Activated T-cell treated with anti-CD3 and anti-CD28 coated beads, Interleukin-2, amount 50 U/mL, for 72 hours (primary cell): ENCODE results near the gene RPE. TPM values are rescaled to one million over a fixed set of nuclear protein-coding genes. Genes with fewer than 3 reads are reported as not detected.

Source experiments
- ATAC-seq, 2 donors: fragments of 150-1000 bp; cut with Tn5 transposase; replicated peaks in 1 of 2; 2 replicates each; pipeline ENCODE4 v1.10.0; 2021; ENCODE audit warnings: moderate library complexity in 2 of 2, mild to moderate bottlenecking in 1 of 2
- DNase-seq, 2 donors: peaks; one replicate each; pipeline ENCODE4 v3.0.0; 2021 to 2022; ENCODE audit warnings: mixed read lengths in 1 of 2
- H3K27ac Mint-ChIP-seq: one replicate; pipeline ENCODE4 v1.8.0; 2022; ENCODE audit warnings: mild to moderate bottlenecking, moderate library complexity, mixed read lengths
- H3K27me3 Mint-ChIP-seq: one replicate; pipeline ENCODE4 v1.8.0; 2022; ENCODE audit warnings: low read depth, mixed read lengths
- H3K36me3 Mint-ChIP-seq, 2 donors: one replicate each; pipeline ENCODE4 v1.8.0; 2022; ENCODE audit warnings: mixed read lengths in 2 of 2, mild to moderate bottlenecking in 1 of 2; ENCODE audit not compliant: insufficient read depth in 2 of 2
- H3K4me1 Mint-ChIP-seq: one replicate; pipeline ENCODE4 v1.8.0; 2022; ENCODE audit warnings: low read depth, mixed read lengths
- H3K4me3 Mint-ChIP-seq, 2 donors: one replicate each; pipeline ENCODE4 v1.8.0; 2022; ENCODE audit warnings: mild to moderate bottlenecking in 2 of 2, mixed read lengths in 2 of 2, moderate library complexity in 2 of 2
- H3K9me3 Mint-ChIP-seq, 2 donors: one replicate each; pipeline ENCODE4 v1.8.0; 2022; ENCODE audit warnings: mixed read lengths in 2 of 2
- total RNA-seq, 2 donors: library from RNA; stranded (reverse); gene quantifications; one replicate each; pipeline ENCODE4 v1.2.3, GENCODE V29; 2022

The RPE gene
- total RNA-seq, 2 donors from 2014 or later, result 35.8 to 37.3 TPM

- Mint-ChIP-seq H3K27me3 (no peaks in the 10 kb centered on the region), H3K4me1 (peaks cover 44% of the 10 kb centered on the region), H3K36me3 (peaks cover 0 to 38% of the 10 kb centered on the region in 2 donors), H3K27ac (peak overlapping the region; percentile 12), H3K9me3 (no peaks in the 10 kb centered on the region), H3K4me3 (no peak overlapping the region)
- no peak for DNase-seq
- no peak for ATAC-seq
Measured at GRCh38 chr2:210009896-210010295, 7.5 kb downstream of the RPE start.

- no peak for ATAC-seq
- peaks cover 2 to 14% of the 10 kb centered on the region in 2 donors for H3K36me3 Mint-ChIP-seq
- no peaks in the 10 kb centered on the region for H3K27me3 Mint-ChIP-seq
- no peak for DNase-seq
- no peak overlapping the region for H3K27ac Mint-ChIP-seq
- H3K4me1 Mint-ChIP-seq, result no peaks in the 10 kb centered on the region
- H3K9me3 Mint-ChIP-seq, result no peaks in the 10 kb centered on the region
- H3K4me3 Mint-ChIP-seq, result no peak overlapping the region
Measured at GRCh38 chr2:210020138-210020537, 17.7 kb downstream of the RPE start.

GRCh38 chr2:210022824-210023223 is 20.4 kb downstream of the RPE start:
- no peaks in the 10 kb centered on the region for H3K27me3 Mint-ChIP-seq
- no peak overlapping the region for H3K4me3 Mint-ChIP-seq
- DNase-seq (no peak), ATAC-seq (no peak)
- H3K36me3 Mint-ChIP-seq, result peaks cover 0 to 13% of the 10 kb centered on the region in 2 donors
- no peaks in the 10 kb centered on the region for H3K4me1 Mint-ChIP-seq
- no peaks in the 10 kb centered on the region for H3K9me3 Mint-ChIP-seq
- no peak overlapping the region for H3K27ac Mint-ChIP-seq

- ATAC-seq, result no peak
Measured at GRCh38 chr2:210027608-210028007, 25.2 kb downstream of the RPE start.

GRCh38 chr2:210028178-210028577 is 25.7 kb downstream of the RPE start:
- Mint-ChIP-seq H3K4me1 (no peaks in the 10 kb centered on the region), H3K27me3 (no peaks in the 10 kb centered on the region), H3K36me3 (peaks cover 0 to 3% of the 10 kb centered on the region in 2 donors), H3K9me3 (no peaks in the 10 kb centered on the region), H3K27ac (peak overlapping the region; percentile 54), H3K4me3 (no peak overlapping the region)
- no peak for DNase-seq
- no peak for ATAC-seq

More at GRCh38 chr2:210027608-210028007, 25.2 kb downstream of the RPE start:
- peaks cover 0 to 3% of the 10 kb centered on the region in 2 donors for H3K36me3 Mint-ChIP-seq
- no peaks in the 10 kb centered on the region for H3K27me3 Mint-ChIP-seq
- no peak overlapping the region for H3K4me3 Mint-ChIP-seq
- DNase-seq, result no peak
- no peaks in the 10 kb centered on the region for H3K9me3 Mint-ChIP-seq
- no peaks in the 10 kb centered on the region for H3K4me1 Mint-ChIP-seq
- no peak overlapping the region for H3K27ac Mint-ChIP-seq

GRCh38 chr2:210034087-210034683 is 31.7 kb downstream of the RPE start:
- H3K36me3 Mint-ChIP-seq, result peaks cover 0 to 2% of the 10 kb centered on the region in 2 donors
- ATAC-seq, result peak in 1 of 2 donors; percentile 36
- no peaks in the 10 kb centered on the region for H3K27me3 Mint-ChIP-seq
- no peak overlapping the region for H3K4me3 Mint-ChIP-seq
- H3K27ac Mint-ChIP-seq, result no peak overlapping the region
- no peaks in the 10 kb centered on the region for H3K9me3 Mint-ChIP-seq
- no peak for DNase-seq
- peaks cover 6% of the 10 kb centered on the region for H3K4me1 Mint-ChIP-seq

- no peak overlapping the region for H3K27ac Mint-ChIP-seq
- no peak overlapping the region for H3K4me3 Mint-ChIP-seq
- H3K36me3 Mint-ChIP-seq, result peaks cover 0 to 2% of the 10 kb centered on the region in 2 donors
- no peaks in the 10 kb centered on the region for H3K9me3 Mint-ChIP-seq
- DNase-seq (no peak), ATAC-seq (no peak)
- no peaks in the 10 kb centered on the region for H3K27me3 Mint-ChIP-seq
- peaks cover 6% of the 10 kb centered on the region for H3K4me1 Mint-ChIP-seq
Measured at GRCh38 chr2:210035679-210036078, 33.2 kb downstream of the RPE start.

- H3K4me3 Mint-ChIP-seq, result no peak overlapping the region
- peaks cover 0 to 2% of the 10 kb centered on the region in 2 donors for H3K36me3 Mint-ChIP-seq
- no peak overlapping the region for H3K27ac Mint-ChIP-seq
- H3K4me1 Mint-ChIP-seq, result peaks cover 6% of the 10 kb centered on the region
- H3K27me3 Mint-ChIP-seq, result no peaks in the 10 kb centered on the region
- no peaks in the 10 kb centered on the region for H3K9me3 Mint-ChIP-seq
- DNase-seq (no peak), ATAC-seq (no peak)
Measured at GRCh38 chr2:210038078-210038477, 35.6 kb downstream of the RPE start.

GRCh38 chr2:210046851-210047500 is 44.5 kb downstream of the RPE start:
- no peak for ATAC-seq
- Mint-ChIP-seq H3K4me1 (no peaks in the 10 kb centered on the region), H3K4me3 (no peak overlapping the region), H3K36me3 (peaks cover 0 to 3% of the 10 kb centered on the region in 2 donors), H3K27me3 (no peaks in the 10 kb centered on the region), H3K27ac (no peak overlapping the region), H3K9me3 (peaks cover 0 to 3% of the 10 kb centered on the region in 2 donors)
- no peak for DNase-seq

GRCh38 chr2:210049831-210050230 is 47.4 kb downstream of the RPE start:
- no peaks in the 10 kb centered on the region for H3K27me3 Mint-ChIP-seq
- H3K27ac Mint-ChIP-seq, result no peak overlapping the region
- no peaks in the 10 kb centered on the region for H3K4me1 Mint-ChIP-seq
- ATAC-seq (no peak), DNase-seq (no peak)
- peaks cover 5 to 7% of the 10 kb centered on the region in 2 donors for H3K36me3 Mint-ChIP-seq
- H3K9me3 Mint-ChIP-seq, result peaks cover 3 to 5% of the 10 kb centered on the region in 2 donors
- no peak overlapping the region for H3K4me3 Mint-ChIP-seq

GRCh38 chr2:210050885-210051284 is 48.4 kb downstream of the RPE start:
- Mint-ChIP-seq H3K27ac (no peak overlapping the region), H3K4me1 (no peaks in the 10 kb centered on the region), H3K4me3 (no peak overlapping the region), H3K27me3 (no peaks in the 10 kb centered on the region), H3K36me3 (peaks cover 11 to 12% of the 10 kb centered on the region in 2 donors), H3K9me3 (peaks cover 9 to 12% of the 10 kb centered on the region in 2 donors)
- DNase-seq, result no peak
- ATAC-seq, result no peak

GRCh38 chr2:210054696-210055095 is 52.3 kb downstream of the RPE start:
- no peaks in the 10 kb centered on the region for H3K27me3 Mint-ChIP-seq
- H3K4me3 Mint-ChIP-seq, result no peak overlapping the region
- H3K36me3 Mint-ChIP-seq, result peaks cover 13 to 18% of the 10 kb centered on the region in 2 donors
- no peaks in the 10 kb centered on the region for H3K4me1 Mint-ChIP-seq
- H3K9me3 Mint-ChIP-seq, result peaks cover 13 to 14% of the 10 kb centered on the region in 2 donors
- H3K27ac Mint-ChIP-seq, result no peak overlapping the region
- ATAC-seq (no peak), DNase-seq (no peak)

- Mint-ChIP-seq H3K27ac (no peak overlapping the region), H3K27me3 (no peaks in the 10 kb centered on the region), H3K4me3 (no peak overlapping the region), H3K4me1 (no peaks in the 10 kb centered on the region), H3K9me3 (peaks cover 13 to 14% of the 10 kb centered on the region in 2 donors), H3K36me3 (peaks cover 13 to 18% of the 10 kb centered on the region in 2 donors)
- ATAC-seq (no peak), DNase-seq (no peak)
Measured at GRCh38 chr2:210055825-210056224, 53.4 kb downstream of the RPE start.
